IPS-20b (cell line): Measurements from ENCODE around the gene CALU.

Experiments
- H3K27ac ChIP-seq: one replicate; pipeline ENCODE4 v1.5.1; 2013; ENCODE audit warnings: low read length
- H3K27me3 ChIP-seq: 2 replicates; pipeline ENCODE4 v1.6.1; 2013; ENCODE audit warnings: mild to moderate bottlenecking, low read length, inconsistent platforms; ENCODE audit not compliant: insufficient read depth
- H3K36me3 ChIP-seq: 2 replicates; pipeline ENCODE4 v1.6.1; 2013; ENCODE audit warnings: low read depth, mild to moderate bottlenecking, inconsistent platforms, low read length, moderate library complexity; ENCODE audit not compliant: insufficient read depth
- H3K4me1 ChIP-seq: 2 replicates; pipeline ENCODE4 v1.6.1; 2013; ENCODE audit warnings: mild to moderate bottlenecking, control low read depth, inconsistent platforms, low read length, moderate library complexity; ENCODE audit not compliant: insufficient read depth
- H3K4me3 ChIP-seq: 2 replicates; pipeline ENCODE4 v1.5.1; 2013; ENCODE audit warnings: mild to moderate bottlenecking, low read length, inconsistent platforms
- H3K9ac ChIP-seq: 2 replicates; pipeline ENCODE4 v1.6.1; 2013; ENCODE audit warnings: low read depth, mild to moderate bottlenecking, inconsistent platforms, low read length, moderate library complexity
- H3K9me3 ChIP-seq: 2 replicates; pipeline ENCODE4 v1.6.1; 2013; ENCODE audit warnings: mild to moderate bottlenecking, low read depth, low read length, inconsistent platforms; ENCODE audit not compliant: insufficient read depth

CALU gene

DNA sequence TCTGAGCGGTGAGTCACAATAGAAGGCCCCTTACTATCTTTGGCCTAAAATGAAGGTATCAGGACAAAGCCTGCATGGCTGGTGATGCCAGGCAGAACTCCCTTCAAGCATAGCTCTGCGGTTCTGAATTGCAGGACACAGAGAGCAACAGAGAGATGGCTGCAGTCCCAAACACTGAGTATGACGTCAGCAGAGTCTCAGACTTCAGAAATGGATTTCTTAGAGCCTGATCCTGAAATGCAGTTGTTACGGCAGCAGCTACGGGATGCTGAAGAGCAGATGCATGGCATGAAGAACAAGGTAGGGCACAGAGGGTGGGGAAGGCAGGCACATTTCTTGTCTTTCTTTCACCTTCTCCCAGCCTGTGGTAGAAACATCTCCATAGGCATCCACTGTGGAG, 66.1 kb downstream of the CALU start:
- Histone ChIP-seq H3K9ac (no peak overlapping the region), H3K27ac (no peak overlapping the region), H3K9me3 (no peaks in the 10 kb centered on the region), H3K4me1 (no peaks in the 10 kb centered on the region), H3K36me3 (peaks cover 88% of the 10 kb centered on the region), H3K27me3 (no peaks in the 10 kb centered on the region), H3K4me3 (no peak overlapping the region)

DNA sequence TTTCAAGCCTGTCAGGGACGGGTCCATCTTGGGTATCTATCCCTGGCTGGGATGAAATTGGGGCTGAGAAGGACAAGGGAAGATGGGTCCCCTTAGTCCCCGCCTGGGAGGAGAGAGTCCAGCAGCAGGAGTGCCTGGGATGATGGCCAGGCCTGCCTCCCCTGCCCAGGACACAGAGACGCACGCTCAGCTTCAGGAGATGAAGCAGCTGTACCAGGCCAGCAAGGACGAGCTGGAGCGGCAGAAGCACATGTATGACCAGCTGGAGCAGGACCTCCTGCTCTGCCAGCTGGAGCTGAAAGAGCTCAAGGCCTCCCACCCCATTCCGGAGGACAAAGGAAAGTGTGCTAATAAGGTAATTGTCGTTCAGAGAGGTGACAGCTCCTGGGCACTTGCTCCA, 68.0 kb downstream of the CALU start:
- Histone ChIP-seq H3K4me1 (no peaks in the 10 kb centered on the region), H3K4me3 (no peak overlapping the region), H3K9me3 (no peaks in the 10 kb centered on the region), H3K36me3 (peaks cover 82% of the 10 kb centered on the region), H3K27ac (no peak overlapping the region), H3K9ac (no peak overlapping the region), H3K27me3 (no peaks in the 10 kb centered on the region)

DNA sequence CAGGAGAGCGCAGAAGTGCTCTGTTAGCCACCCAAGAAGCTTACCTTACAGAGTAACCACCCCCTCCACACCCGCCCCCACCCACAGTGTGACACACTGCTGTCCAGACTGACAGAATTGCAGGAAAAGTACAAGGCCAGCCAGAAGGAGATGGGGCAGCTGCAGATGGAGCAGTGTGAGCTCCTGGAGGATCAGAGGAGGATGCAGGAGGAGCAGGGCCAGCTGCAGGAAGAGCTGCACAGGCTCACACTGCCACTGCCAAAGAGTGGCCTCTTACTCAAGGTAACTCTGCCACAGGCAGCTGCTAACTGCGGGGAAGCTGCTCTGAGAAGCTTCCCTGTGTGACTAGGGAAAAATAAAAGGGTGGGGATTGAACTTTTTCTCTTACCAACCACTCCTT, 70.2 kb downstream of the CALU start:
- Histone ChIP-seq H3K4me3 (no peak overlapping the region), H3K4me1 (0 out of 2 replicates have a peak, but pooled peaks cover 3% of the 10 kb centered on the region), H3K27ac (no peak overlapping the region), H3K27me3 (no peaks in the 10 kb centered on the region), H3K36me3 (peaks cover 67% of the 10 kb centered on the region), H3K9ac (no peak overlapping the region), H3K9me3 (no peaks in the 10 kb centered on the region)

DNA sequence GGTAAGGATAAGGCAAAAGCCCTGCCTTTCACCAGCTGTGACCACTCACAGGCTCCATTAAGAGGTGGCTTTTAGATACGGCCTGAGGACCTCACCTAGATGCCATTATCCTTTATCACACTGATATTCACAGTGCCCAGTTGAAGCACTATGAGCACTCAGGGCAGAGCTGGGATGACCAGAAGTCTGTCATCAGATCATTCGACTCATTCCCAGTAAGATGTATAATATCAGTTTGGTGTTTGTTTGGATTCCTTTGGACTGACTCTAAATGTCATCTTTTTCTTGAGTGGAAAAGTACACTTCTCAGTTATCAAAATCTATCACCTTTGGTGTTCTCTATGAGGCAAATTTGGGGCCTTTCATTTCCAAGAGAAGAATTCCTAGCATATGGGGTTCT, 71.3 kb downstream of the CALU start:
- H3K27me3 ChIP-seq: no peaks in the 10 kb centered on the region
- no peak overlapping the region for H3K27ac ChIP-seq
- peaks cover 65% of the 10 kb centered on the region for H3K36me3 ChIP-seq
- no peaks in the 10 kb centered on the region for H3K9me3 ChIP-seq
- no peak overlapping the region for H3K9ac ChIP-seq
- 0 out of 2 replicates have a peak, but pooled peaks cover 3% of the 10 kb centered on the region for H3K4me1 ChIP-seq
- no peak overlapping the region for H3K4me3 ChIP-seq

DNA sequence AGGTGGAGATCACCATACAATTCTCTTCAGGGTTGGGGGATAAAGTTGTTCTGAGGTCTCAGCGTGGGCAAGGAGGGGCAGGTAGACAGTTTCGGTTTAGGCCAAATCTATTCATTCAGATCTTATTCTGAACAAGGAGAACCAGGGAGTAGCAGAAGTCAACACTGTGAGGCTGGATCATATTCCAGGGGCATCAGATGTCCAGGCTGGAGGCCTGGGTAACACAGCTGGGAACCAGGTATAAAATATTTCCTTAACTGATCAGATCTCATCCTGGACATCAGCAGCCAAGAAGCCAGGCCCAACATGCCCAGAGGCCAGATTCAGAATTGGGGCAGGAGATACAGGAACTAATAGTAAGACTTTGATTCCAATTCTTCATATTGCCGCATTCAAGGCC, 71.8 kb downstream of the CALU start:
- Histone ChIP-seq H3K4me3 (no peak overlapping the region), H3K36me3 (peaks cover 59% of the 10 kb centered on the region)

DNA sequence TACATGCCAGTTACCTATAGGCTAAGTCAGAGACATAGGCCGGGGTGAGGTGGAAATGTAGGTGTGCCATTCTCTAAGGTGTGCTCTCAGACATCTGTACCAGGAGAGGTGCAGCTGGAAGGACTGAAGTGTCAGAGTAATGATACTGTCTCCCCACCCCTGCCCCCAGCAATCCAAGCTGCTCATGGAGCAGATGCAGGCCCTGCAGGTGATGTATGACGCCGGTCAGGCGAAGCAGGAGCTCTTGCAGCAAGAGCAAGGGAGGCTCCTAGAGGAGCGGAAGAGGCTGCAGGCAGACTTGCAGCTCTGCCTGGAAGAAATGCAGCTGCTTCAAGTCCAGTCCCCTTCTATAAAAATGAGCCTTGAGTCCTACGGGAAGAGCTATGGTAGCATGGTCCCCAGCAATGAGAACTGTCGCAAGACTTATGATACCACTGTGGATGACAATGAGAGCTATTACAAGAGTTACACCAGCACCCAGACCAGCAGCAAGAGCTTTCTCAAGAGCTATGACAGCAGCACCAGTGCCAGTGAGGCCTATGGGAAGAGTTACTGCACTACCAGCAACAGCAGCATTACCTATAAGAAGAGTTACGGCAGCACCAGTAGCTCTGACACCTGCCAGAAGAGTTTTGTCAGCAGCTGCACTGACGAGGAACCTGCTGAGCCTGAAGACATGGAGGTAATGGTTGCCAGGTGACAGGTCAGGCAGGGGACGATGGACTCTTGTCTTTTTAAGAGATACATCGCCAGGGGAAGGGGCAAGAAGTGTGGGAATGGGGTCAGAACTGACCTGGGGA, 72.7 kb downstream of the CALU start:
- H3K9me3 ChIP-seq: no peaks in the 10 kb centered on the region
- no peak overlapping the region for H3K27ac ChIP-seq

More for the DNA sequence above, 71.8 kb downstream of the CALU start:
- H3K27ac ChIP-seq: no peak overlapping the region
- H3K9me3 ChIP-seq: no peaks in the 10 kb centered on the region
- no peaks in the 10 kb centered on the region for H3K27me3 ChIP-seq
- H3K9ac ChIP-seq: no peak overlapping the region
- 0 out of 2 replicates have a peak, but pooled peaks cover 3% of the 10 kb centered on the region for H3K4me1 ChIP-seq

DNA sequence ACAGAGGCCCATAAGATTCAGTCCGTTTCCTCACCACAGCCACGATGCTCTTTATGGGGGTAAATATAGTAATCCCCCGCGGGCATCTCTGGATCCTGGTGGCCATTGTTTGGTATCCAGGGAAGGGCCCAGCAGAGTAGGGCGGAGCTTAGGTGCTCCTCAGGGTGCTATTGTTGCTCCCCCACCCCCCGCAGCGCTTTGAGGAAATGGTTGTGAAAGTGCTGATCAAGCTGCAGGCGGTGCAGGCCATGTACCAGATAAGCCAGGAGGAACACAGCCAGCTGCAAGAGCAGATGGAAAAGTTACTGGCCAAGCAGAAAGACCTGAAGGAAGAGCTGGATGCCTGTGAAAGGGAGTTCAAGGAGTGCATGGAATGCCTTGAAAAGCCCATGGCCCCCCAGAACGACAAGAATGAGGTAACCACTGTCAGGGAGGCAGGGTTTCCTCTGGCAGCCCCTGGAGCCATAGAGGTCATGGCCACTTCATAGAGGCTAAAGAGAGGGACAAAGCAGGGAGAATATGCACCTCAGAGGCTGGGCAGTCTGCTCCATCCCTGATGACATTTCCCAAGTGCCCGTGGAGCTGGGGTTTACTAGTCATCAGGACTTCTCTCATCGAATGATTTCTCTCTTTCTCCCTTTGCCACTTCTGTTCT, 73.5 kb downstream of the CALU start:
- no peaks in the 10 kb centered on the region for H3K9me3 ChIP-seq
- no peak overlapping the region for H3K9ac ChIP-seq
- H3K27ac ChIP-seq: no peak overlapping the region
- no peaks in the 10 kb centered on the region for H3K27me3 ChIP-seq
- no peak overlapping the region for H3K4me3 ChIP-seq
- peaks cover 44% of the 10 kb centered on the region for H3K36me3 ChIP-seq
- H3K4me1 ChIP-seq: 0 out of 2 replicates have a peak, but pooled peaks cover 3% of the 10 kb centered on the region

More for the DNA sequence above, 72.7 kb downstream of the CALU start:
- Histone ChIP-seq H3K4me1 (0 out of 2 replicates have a peak, but pooled peaks cover 3% of the 10 kb centered on the region), H3K9ac (no peak overlapping the region), H3K36me3 (peaks cover 51% of the 10 kb centered on the region), H3K4me3 (no peak overlapping the region), H3K27me3 (no peaks in the 10 kb centered on the region)

DNA sequence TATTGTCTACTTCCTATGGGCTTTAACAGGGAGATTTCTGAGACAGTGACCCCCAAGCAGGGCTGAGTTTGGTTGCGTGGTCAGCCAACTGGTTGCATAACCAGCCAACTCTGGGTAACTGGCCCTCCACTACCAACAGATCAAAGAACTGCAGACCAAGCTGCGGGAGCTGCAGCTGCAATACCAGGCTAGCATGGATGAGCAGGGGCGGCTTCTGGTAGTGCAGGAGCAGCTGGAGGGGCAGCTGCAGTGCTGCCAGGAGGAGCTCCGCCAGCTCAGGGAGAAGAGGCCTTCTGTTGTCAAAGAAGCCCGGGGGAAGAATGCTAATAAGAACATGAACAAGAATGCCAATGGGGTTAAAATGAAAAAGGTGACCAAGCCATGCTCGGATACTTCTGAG, 75.3 kb downstream of the CALU start:
- Histone ChIP-seq H3K4me1 (0 out of 2 replicates have a peak, but pooled peaks cover 3% of the 10 kb centered on the region), H3K27ac (no peak overlapping the region), H3K9me3 (no peaks in the 10 kb centered on the region), H3K9ac (no peak overlapping the region), H3K36me3 (peaks cover 29% of the 10 kb centered on the region), H3K27me3 (no peaks in the 10 kb centered on the region), H3K4me3 (no peak overlapping the region)

DNA sequence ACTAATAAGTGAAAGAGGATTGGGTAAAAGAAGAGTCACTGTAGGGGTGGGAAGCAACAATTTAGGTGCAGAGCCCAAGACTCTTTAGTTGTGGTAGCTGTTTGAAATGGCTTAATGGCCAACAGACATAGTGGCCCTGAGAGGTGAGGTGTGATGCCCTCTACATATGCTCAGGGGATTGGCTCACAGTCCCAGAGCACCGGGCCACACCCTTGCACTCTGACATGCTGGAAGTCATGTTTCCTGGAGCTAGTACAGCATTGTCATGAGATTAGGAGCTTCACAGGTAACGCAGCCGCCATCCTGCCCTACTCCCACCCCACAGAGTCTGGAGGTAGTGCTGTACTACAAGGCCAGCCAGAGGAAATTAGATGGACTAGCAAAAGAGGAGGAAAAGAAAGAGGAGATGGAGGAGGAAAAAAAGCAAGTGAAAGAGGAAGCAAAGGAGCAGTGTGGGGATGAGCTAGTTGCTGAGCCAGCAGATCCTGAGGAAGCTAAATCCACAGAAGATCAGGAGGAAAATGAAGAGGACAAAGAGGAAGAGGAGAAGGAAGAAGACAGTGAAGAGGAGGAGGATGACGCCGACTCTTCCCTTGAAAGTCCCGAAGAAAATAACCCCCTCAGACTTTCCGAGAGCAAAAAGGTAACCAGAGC, 76.3 kb downstream of the CALU start:
- peaks cover 20% of the 10 kb centered on the region for H3K36me3 ChIP-seq
- H3K27ac ChIP-seq: no peak overlapping the region
- no peak overlapping the region for H3K4me3 ChIP-seq
- H3K27me3 ChIP-seq: no peaks in the 10 kb centered on the region
- no peaks in the 10 kb centered on the region for H3K9me3 ChIP-seq
- 0 out of 2 replicates have a peak, but pooled peaks cover 3% of the 10 kb centered on the region for H3K4me1 ChIP-seq
- no peak overlapping the region for H3K9ac ChIP-seq

DNA sequence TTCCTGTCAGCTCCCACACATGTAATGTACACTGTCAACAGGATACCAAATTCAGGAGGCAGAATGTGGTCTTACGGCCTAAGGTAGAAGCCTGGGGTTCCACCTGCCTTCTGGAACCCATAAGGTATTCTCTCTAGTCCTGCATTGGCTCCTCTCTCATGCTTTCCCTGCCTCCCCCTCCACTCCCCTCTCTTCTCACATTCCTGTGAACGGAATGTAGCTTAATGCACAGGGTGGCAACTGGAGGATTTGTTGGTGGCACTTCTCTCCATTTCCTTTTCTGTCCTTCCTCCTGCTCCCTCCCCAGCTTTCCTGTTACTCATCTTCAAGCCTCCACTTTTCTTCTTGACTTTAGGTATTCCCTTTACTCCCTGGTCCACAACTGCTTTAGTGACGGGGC, 79.5 kb downstream of the CALU start:
- Histone ChIP-seq H3K27me3 (no peaks in the 10 kb centered on the region), H3K9ac (no peak overlapping the region), H3K9me3 (no peaks in the 10 kb centered on the region), H3K4me1 (no peaks in the 10 kb centered on the region), H3K36me3 (peaks cover 11% of the 10 kb centered on the region), H3K4me3 (no peak overlapping the region), H3K27ac (no peak overlapping the region)
